GM19240 (cell line): ENCODE measurements around the gene MPIG6B.
A peak's percentile ranks its signal among the peaks of the same experiment; 100 is the strongest.

Experiments
- DNase-seq: peaks from one replicate; pipeline ENCODE4 v3.0.0; 2011; ENCODE audit warnings: low spot score; ENCODE audit not compliant: insufficient read length

MPIG6B gene

DNA sequence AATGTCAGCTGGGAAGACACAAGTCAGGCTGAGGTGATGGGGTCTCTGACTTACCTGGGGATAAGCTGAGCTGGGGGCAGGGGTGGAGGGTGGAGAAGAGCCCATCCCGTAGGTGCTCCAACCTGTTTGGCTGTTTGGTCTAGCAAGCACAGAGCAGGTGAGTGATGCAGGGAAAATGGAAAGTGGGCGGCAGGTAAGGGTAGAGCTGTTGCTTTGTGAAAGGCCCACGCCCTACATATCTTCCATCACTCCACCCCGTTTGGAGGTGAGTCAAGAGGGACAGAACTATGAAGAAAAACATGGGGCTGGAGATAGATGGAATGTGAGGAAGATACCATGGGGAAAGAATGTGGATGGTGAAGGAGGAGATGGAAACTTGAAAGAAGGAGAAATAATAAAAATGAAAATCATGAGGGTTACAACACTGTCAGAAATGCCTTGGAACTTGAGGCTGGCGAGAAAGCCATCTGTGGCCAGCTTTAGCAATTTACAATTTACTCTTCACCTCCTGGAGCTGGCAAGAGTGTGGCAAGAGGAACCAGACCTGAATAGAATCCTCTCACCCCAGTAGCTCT lies 2.9 kb upstream of the MPIG6B start:
- DNase-seq, result no peak

DNA sequence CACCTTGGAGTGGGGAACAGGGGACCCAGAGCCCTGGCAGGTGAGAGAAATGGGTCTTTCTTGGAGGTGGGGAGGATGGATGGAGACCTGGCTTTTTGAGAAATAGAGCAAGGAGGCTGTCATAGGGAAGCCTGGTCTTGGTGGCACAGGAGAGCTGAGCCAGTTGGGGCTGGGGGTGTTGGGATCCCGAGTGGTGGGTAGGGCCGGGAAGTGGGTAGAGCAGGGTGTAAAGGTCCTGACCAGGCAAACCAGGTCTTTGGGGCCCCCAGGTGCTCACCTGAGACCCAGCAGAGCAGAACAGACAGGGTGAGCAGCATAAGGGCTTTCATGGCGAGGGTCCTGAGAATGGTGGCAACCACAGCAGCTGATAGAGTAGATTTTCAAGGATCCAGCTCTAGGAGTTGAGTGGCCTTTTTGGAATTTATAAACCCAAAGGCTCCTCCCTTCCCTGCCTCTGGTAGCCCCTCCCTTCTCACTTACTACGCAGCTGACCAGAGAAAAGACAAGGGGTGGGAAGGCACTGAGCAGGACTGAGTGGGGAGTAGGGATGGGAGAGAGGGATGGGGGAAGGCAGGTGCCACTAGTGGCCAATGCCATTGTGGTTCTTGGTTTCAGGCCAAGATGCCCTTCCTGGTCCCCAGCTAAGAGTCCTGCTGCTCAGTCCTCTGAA lies 1.7 kb upstream of the MPIG6B start, which contains the start of gene LY6G6C:
LY6G6C (minus strand) TSS at position 396 of the 670 bp plus-strand sequence; CDS start at position 329, 67 bp downstream.
- DNase-seq, result no peak

DNA sequence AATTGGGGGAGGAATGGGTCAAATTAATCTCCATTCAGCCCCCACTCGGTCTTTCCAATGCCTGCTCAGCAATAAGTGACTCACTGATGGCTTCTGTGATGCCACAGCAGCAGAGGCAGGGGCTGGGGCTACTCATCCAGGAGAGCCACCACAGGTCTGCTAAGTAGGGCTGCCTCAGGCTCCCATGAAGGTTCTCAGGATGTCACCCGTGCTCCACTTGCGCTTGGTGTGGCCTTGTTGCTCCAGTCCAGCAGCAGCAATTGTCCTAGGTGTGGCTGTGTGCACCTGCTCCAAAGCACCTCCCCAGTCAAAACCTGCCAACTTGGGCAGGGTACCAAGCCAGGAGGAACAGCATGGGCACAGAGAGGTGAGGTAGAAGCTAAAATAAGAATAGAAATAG lies 1.0 kb upstream of the MPIG6B start:
- DNase-seq, result no peak

DNA sequence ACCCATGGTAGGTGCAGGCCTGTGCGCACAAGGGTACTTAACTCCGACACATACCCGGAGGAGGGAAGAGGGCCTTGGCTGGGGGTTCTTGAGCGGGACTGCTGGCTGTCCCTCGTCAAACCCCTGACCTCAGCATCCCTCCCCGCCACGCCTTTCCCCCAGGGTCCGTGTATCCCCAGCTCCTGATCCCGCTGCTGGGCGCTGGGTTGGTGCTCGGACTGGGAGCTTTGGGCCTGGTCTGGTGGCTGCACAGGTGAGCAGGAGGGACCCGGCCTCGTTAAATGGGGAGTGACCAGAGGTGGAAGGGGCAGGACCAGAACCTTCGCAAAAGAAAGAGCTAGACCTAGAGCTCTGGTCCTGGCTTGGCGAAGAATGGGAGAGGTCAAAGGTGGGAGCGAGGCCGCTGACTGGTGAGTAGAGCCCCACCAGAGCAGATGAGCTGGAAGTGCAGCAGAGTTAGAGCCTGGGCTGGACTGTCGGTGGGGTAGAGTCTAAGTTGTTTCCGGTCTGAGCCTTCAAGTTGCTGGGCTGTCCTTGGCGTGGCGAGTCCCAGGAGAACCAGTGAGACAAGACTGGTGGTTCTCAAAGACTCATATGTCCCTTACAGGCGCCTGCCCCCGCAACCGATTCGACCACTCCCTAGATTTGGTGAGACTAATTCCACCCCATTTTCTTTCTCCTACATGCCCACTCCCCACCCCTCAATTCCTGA lies 963 bp downstream of the MPIG6B start:
- DNase-seq, result no peak

DNA sequence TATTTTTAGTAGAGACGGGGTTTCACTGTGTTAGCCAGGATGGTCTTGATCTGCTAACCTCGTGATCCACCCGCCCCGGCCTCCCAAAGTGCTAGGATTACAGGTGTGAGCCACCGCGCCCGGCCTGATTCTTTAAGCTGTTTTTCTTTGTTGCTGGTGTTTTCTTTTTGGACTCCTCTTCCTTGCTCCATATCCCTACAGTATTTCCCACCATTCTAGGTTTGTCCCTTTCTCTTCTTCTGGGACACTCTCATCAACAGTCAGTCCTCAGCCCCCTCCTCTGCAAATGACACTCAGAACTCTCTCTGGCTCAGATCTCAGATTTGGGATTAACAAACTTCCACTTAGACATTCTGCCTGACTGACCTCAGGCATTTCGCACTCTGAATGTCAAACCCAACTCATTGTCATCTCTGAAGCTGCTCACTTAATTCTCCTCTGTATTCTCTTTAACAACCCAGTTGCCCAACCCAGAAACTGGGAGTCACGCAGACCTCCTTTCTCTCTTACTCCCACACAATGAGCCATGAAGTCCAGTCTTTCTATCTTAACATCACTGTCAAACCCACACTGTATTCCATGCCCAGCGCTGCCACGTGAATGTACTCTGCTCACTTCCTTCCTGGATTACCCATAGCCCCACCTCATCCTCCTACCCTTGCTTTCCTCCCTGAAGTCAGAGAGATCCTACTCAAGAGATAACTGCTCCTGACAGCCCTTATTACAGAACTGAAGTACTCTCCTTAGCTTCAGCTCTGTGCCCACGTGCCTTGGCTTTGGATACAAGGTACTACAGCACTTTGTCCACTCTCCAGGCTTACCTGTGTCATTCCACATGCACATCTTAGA lies 2.6 kb downstream of the MPIG6B start:
- DNase-seq, result no peak

DNA sequence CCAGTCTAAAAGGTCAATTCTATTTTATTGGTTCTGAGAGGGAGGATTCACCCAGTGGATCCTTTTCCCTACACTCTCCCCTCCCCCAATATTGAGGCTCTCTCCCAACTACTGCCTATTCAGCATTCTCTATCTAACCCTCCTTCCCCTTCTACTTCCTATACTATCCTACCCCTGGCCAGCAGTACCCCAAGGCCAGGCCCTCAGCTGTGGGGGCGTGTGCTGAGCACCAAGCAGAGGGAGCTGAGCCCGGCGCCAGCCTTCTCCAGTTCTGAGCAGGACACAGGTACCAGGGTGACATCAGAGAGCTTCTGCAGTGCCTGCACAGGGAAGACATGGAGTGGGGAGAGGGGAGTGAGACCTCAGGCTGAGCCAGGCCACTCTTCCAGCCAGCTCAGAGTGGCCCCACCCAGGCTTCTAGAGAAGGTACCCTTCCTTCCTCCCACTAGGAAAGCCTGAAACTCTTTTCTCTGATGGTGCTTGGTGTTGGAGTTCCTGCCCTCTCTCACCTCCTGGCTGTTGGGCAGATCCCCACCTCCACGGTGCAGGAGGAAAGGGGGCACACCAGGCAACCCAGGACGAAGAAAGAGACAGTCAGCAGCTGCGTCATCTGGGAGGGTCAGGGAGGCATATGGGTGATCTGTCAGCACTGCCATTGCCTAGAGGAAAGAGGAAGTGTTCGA lies 4.0 kb downstream of the MPIG6B start:
- DNase-seq, result no peak

DNA sequence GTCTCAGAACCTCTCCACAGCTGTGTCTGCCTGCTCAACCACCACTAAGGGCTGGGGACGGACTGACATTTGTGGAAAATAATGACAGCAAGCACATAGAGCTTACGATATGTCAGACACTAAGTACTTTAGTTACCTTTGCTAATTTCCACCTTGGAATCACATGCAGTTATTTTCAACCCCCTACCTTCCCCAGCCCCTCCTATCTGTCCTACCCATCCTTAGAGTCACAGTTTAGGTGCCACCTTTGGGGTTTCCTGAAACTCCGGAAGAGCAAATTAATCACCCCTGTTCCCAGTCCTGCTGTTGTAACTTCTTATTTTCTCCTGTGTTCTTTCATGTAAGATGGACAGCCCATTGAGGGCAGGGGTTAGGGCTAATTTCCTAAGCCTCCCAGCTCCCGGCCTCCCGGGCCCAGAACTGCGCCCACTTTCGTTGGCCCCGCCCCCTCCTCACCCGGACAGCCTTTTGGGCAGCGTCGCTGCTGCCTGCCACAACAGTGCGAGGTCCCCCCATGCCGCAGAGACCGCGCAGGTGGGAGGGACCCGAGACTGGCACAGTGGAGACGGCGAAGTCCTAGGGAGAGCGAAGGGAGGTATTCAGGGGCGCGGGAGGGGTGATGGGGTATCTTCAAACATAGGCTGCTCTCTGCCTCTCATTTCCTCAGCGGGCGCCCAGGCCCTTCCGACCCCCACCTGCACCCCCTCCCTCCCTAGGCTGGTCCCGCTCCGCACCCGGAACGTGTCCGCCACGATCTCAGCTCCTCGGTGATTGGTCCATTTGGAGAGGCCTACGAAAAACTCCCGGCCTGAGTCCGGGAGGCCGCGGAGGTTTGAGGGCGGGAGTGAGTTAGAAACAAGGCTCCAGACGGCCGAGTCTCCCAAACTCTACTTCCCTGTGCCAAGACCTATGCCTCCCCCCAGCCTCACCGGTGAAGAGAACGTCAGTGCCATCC lies 4.8 kb downstream of the MPIG6B start:
- no peak for DNase-seq

DNA sequence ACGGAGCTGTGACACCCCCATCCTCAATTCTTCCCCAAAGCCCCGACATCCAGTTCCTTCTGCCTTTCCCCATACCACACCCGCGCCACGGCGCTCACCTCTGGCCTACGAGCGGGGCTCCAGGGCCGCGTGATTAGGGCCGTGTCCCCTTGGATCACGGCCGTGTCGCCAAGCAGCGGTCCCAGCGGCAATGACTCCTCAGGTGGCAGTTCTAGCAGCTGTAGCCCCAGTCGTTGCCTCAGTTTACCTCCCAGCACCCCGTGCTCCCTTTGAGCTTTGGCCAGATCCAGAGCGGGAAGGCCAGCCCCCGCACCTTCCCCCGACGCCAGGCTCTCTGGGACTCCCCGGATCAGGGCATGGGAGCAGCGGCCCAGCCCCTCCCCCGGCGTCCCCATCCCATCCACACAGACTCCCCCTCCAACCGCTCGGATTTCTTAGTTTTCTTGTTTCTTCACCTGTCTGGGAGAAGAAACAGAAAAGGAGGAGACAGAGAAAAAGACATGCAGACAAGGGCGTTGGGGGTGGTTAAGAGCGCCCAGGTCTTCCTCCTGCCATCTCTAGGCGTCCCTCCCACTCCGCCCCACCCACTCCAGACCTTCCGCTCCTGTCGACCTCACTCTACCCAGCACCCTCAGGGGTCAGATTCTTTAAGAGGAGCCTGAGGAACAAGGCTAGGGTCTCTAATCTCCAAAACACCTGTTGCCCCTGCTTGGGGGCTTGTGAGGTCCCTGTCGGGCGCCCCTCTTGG lies 5.8 kb downstream of the MPIG6B start, which contains the start of gene DDAH2:
DDAH2 (minus strand) TSS at position 533 of the 748 bp plus-strand sequence; CDS start at position 395, 138 bp downstream.
- no peak for DNase-seq

DNA sequence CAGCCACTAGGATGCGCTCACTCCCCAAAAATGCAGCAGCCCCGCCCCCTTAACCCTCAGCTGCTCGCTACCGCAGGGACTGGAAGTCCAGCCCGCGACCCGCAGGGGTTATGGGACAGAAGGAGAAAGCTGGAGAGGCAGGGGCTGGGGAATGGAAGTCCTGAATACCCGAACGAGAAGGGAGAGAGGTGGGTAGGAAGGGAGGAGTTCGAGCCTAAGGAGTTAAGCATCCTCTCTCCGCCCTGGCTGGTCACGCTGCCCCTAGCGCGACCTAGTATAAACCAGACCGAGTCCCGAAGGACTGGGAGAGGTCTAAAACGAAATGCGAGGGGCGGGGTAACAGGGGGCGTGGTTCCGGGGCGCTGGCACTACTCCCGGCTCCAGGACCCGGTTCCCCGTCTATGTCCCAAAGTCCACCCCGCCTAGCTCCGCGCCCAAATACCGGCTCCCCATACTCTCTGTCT lies 6.4 kb downstream of the MPIG6B start:
- DNase-seq, result no peak

DNA sequence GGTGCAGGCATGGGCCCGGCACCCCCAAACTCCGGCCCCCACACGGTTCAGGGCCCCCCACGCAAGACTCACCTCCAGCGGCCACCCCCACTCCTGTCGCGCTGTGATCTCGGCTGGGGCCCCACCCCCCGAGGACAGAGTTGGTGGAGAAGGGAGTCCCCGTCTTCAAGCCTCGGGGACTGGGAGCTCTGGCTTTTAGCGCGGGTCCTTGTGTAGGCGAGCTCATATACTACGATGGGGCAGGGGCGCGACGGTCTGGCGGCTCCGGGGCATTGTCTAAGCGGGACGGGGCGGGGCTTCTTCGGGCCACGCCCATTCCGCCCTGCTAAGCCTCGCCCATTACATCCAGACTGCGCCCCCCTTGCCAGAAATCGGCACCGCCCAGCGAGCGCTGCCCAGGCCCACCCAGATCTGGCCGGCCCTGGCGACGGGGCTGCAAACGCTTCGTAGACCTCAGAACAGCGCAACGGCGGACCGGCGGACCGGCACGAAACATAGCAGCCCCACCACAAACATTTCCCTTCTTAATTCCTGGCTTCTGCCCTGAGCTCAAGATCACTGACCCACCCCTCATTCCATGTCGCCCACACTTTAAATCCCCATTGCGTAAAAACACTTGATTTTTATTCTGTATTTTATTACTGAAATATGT lies 6.9 kb downstream of the MPIG6B start:
- no peak for DNase-seq

DNA sequence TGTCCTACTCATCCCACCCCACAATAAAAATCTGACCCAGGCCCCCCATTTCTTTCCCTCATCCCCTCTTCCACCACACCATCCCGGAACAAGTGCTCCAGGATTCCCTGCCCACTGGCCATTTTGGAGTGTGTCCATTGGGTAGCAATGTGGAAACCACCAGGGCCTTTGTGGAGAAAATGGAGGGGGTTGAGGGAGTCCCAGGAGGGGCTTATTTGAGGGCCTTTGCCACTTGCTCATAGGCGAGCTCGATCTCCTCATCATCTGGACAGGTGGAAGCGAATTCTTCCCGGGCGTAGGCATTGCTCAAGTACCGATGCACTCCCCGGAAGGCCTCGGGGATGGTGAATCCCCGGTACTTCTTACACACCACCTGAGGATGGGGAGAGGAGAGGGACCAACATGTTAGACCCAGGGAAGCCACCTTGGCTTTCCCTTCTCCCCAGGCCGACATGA lies 7.5 kb downstream of the MPIG6B start:
- no peak for DNase-seq

DNA sequence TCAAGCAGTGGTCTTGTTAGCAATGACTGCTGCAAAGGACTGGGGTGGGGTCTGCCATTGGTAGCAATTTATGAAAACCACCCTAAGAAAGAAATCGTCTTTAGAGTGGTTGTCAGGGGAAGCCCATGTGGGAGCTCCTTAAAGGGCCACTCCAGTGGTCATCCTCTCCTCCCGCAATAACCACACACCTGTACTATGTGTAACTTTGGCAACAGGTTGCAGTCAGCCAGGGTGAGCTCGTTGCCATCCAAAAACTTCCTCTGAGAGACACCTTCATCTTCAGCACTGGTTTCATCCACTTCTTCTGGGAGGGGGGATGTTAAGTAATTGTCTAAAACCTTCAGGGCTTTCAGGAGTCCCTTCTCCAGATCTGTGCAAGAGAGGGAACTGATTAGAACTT lies 8.9 kb downstream of the MPIG6B start:
- DNase-seq, result no peak

DNA sequence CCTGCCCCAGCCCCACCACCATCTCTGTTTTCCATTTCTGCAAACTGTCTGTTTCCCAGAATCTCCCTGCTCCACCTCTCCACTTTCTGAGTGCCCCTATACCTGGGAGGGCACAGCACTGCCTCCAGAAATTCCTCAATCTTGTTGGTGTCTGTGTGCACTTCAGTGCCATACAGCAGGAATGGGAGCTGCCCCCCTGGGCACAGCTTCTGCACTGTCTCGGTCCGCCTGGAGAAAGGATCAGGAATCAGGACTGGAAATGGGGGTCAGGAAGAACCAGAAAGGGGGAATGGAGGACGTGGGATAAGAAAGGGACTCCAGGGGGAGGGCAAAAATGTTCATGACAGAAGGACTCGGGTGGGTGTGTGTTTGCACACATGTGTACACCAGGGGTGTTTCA lies 10.6 kb downstream of the MPIG6B start:
- DNase-seq, result no peak

DNA sequence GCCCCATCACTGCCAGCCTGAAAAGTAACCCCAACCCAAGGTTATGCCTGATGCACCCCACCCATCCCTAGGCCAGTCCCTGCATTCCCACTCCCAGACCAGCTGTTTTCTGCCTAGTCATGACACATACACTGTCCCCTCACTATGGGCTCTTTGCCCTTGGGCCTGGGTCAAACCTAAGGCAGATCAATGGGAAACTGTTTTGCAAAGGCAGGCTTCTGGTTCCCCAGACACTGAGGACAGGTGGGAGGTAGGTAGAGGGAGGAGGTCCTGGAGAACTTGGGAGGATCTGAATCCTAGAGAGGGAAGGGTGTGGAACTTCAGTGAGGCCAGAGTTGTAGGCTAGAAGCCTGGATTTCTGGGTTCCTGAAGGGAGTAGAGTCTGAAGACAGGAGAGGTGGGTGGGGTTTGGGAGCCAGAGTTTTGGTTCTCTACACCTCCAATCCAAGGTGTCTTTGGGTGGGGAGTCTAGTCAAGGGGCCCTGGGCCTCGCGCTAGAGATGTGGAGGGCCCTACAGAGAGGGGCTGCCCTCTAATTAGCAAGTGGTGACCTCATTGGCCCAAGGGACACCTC lies 11.2 kb downstream of the MPIG6B start:
- no peak for DNase-seq

DNA sequence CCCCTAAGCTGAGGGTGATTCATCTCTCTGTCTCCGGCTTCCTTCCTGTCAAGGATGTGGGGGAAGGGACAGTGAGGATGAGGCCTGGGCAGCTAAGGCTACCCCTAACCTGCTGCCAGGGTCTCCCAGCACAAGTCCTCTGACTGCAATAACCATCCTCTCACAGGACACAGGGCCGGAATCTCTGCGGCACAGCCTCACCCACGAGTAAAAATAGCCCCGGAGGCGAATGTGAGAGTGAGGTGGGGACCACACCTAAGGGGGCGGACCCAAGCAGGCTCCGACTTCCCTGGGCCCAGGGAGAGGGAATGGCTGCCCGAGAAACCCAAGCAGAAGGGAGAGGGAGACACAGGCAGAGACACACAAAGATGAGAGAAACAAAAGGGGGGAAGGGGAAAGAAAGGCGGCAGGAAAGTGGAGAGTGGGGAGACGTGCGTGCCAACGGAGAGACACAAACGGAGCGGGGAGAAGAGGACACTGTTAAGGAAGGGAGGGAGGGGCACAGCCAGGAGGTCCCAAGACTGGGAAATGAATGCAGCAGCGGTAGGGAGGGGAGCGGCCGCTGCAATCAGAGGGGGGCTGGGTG lies 11.7 kb downstream of the MPIG6B start:
- DNase-seq, result peak; percentile 76

DNA sequence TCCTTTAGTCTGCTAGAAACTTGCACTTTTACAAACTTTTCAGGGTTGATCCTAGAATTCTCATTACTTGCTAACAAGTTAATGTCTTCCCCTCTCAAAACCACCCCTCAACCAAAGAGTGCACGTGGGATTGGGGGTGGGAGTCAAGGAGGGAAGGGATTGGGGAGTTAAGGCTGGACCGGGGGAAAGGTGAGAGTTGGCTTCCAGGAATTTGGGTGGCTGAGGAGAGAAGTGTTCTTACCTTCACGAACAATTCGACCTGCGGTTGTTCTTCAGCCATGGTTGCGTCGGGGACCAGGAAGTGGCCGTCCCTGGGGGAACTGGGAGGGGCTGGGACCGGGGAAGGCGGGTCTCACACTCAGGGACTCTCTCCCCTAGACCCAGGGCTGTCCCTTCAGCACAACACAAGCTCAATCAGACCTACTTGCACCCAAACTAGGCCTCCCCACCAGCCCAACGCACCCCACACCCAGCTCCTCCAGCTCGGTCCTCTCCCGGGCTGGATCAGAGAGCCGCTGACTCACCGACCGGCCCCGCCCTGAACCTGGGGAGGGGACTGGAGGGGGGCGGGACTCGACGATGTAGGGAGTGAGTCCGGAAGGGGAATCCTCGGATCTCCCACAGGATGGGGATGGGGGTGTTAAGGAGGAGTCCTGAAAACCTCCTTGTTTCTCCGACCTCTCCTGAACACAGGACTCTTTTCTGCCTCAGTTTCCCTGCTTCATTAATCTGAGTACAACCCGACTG lies 13.0 kb downstream of the MPIG6B start, which contains the start of gene CLIC1:
CLIC1 (minus strand) TSS at position 510 of the 747 bp plus-strand sequence; CDS start at position 280, 230 bp downstream.
- DNase-seq, result no peak

DNA sequence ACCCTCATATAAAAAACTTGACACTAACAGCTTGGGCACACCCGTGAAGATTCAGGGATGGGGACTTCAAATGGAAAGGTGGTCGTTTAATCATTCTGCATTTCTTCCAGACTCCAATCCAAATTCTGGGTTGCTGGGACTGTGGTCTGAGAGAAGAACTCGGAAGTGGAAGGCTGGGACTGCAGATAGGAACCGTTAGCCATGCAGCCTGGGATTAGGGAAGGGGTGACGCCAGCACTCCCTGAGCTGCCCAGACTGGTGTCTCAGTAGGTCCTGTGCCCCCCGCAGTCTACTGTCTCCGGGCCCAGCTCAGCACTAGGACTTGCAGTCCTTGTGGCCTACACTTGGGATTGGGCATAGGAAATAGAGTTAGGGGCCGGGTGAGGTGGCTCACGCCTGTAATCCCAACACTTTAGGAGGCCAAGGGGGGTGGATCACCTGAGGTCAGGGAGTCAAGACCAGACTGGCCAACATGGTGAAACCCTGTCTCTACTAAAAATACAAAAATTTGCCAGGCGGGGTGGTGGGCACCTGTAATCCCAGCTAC lies 13.7 kb downstream of the MPIG6B start:
- DNase-seq, result no peak
